Activated CD8-positive, alpha-beta memory T cell treated with anti-CD3 and anti-CD28 coated beads, Interleukin-2, amount 10 ng/mL, durations not matched to agents 7 days and 5 days (primary cell): Measurements from ENCODE around the gene FLYWCH2. TPM values are rescaled to one million over a fixed set of nuclear protein-coding genes. Genes with fewer than 3 reads are reported as not detected.
"Not testable (repeated sequence)": the region's sequence is repeated elsewhere in the genome, so short reads cannot be mapped to it uniquely, and the experiment has no call there.

Experiments used
- ATAC-seq: fragments of 150-1000 bp; cut with Tn5 transposase; one replicate; pipeline ENCODE4 v1.10.0; 2021; ENCODE audit warnings: moderate library complexity
- CTCF ChIA-PET: fragments of 350-600 bp; sonication (Branson Sonifier 250); formaldehyde crosslinking; loops from one replicate; lab custom pipeline; 2021; ENCODE audit warnings: antibody characterized with exemption; lab: Charles Lee
- DNase-seq: peaks from one replicate; pipeline ENCODE4 v3.0.0-alpha.2; 2020
- H3K27ac Mint-ChIP-seq: one replicate; pipeline ENCODE4 v1.8.0; 2021; ENCODE audit warnings: mild to moderate bottlenecking, mixed read lengths
- H3K27me3 Mint-ChIP-seq: one replicate; pipeline ENCODE4 v1.8.0; 2021; ENCODE audit warnings: mixed read lengths
- H3K36me3 Mint-ChIP-seq: one replicate; pipeline ENCODE4 v1.8.0; 2021; ENCODE audit warnings: mild to moderate bottlenecking, mixed read lengths
- H3K4me1 Mint-ChIP-seq: one replicate; pipeline ENCODE4 v1.8.0; 2021; ENCODE audit warnings: mixed read lengths
- H3K4me3 Mint-ChIP-seq: one replicate; pipeline ENCODE4 v1.8.0; 2021; ENCODE audit warnings: mild to moderate bottlenecking, moderate library complexity, mixed read lengths
- H3K9me3 Mint-ChIP-seq: one replicate; pipeline ENCODE4 v1.8.0; 2022; ENCODE audit warnings: low read depth, mixed read lengths
- total RNA-seq, 2 experiments: library from RNA; stranded (reverse); gene quantifications; one replicate each; pipeline ENCODE4 v1.2.3, GENCODE V29; 2021

Gene FLYWCH2
- total RNA-seq, 2 experiments from 2014 or later = 19.6 to 19.7 TPM

GRCh38 chr16:2902337-2903130 is 19.5 kb downstream of the FLYWCH2 start:
- no peak overlapping the region for H3K4me3 Mint-ChIP-seq
- no peak for ATAC-seq
- no peak overlapping the region for H3K27ac Mint-ChIP-seq
- H3K4me1 Mint-ChIP-seq = peaks cover 21% of the 10 kb centered on the region
- CTCF ChIA-PET = interaction anchor here (0.7 to 1.9 kb wide), 7 partner anchors 9 to 64 kb away, joined by 3 to 10 read pairs (median 4); partner anchors contain the start of genes FLYWCH1 and FLYWCH2
- H3K9me3 Mint-ChIP-seq = no peaks in the 10 kb centered on the region
- no peak for DNase-seq
- no peaks in the 10 kb centered on the region for H3K27me3 Mint-ChIP-seq
- H3K36me3 Mint-ChIP-seq = no peaks in the 10 kb centered on the region

GRCh38 chr16:2904100-2904921 is 21.3 kb downstream of the FLYWCH2 start:
- DNase-seq (peak; percentile 88), ATAC-seq (peak; percentile 58)
- H3K4me1 Mint-ChIP-seq = peaks cover 22% of the 10 kb centered on the region
- H3K27me3 Mint-ChIP-seq = no peaks in the 10 kb centered on the region
- CTCF ChIA-PET = interaction anchor here (1.0 to 1.9 kb wide), 4 partner anchors 16 to 65 kb away, joined by 3 to 10 read pairs (median 4); partner anchors contain the start of gene FLYWCH2
- H3K4me3 Mint-ChIP-seq = peak overlapping the region; percentile 94
- no peaks in the 10 kb centered on the region for H3K36me3 Mint-ChIP-seq
- peak overlapping the region; percentile 91 for H3K27ac Mint-ChIP-seq
- no peaks in the 10 kb centered on the region for H3K9me3 Mint-ChIP-seq

GRCh38 chr16:2904922-2905240 is 21.9 kb downstream of the FLYWCH2 start:
- Mint-ChIP-seq H3K27ac (peak overlapping the region; percentile 91), H3K4me3 (peak overlapping the region; percentile 94), H3K27me3 (no peaks in the 10 kb centered on the region), H3K4me1 (peaks cover 22% of the 10 kb centered on the region), H3K36me3 (no peaks in the 10 kb centered on the region), H3K9me3 (no peaks in the 10 kb centered on the region)
- CTCF ChIA-PET = interaction anchor here (1.1 to 4.0 kb wide), 3 partner anchors 30 to 37 kb away, joined by 3 to 18 read pairs (median 4); no protein-coding TSS in a partner anchor
- ATAC-seq = no peak
- DNase-seq = no peak

- H3K27ac Mint-ChIP-seq = peak overlapping the region; percentile 91
- peak; percentile 99 for DNase-seq
- H3K27me3 Mint-ChIP-seq = peaks cover 2% of the 10 kb centered on the region
- H3K4me1 Mint-ChIP-seq = peaks cover 22% of the 10 kb centered on the region
- CTCF ChIA-PET = interaction anchor here (0.7 to 4.0 kb wide), 11 partner anchors 12 to 67 kb away, joined by 3 to 26 read pairs (median 5); partner anchors contain the start of gene FLYWCH2
- peak; percentile 81 for ATAC-seq
- no peaks in the 10 kb centered on the region for H3K36me3 Mint-ChIP-seq
- no peaks in the 10 kb centered on the region for H3K9me3 Mint-ChIP-seq
- H3K4me3 Mint-ChIP-seq = peak overlapping the region; percentile 94
Measured at GRCh38 chr16:2905241-2905987, 22.4 kb downstream of the FLYWCH2 start.

GRCh38 chr16:2905988-2906387 is 23.0 kb downstream of the FLYWCH2 start:
- CTCF ChIA-PET = interaction anchor here (0.7 to 4.0 kb wide), 11 partner anchors 12 to 67 kb away, joined by 3 to 26 read pairs (median 5); partner anchors contain the start of gene FLYWCH2
- DNase-seq (no peak), ATAC-seq (no peak)
- H3K4me3 Mint-ChIP-seq = peak overlapping the region; percentile 94
- peaks cover 22% of the 10 kb centered on the region for H3K4me1 Mint-ChIP-seq
- peaks cover 5% of the 10 kb centered on the region for H3K27me3 Mint-ChIP-seq
- no peaks in the 10 kb centered on the region for H3K9me3 Mint-ChIP-seq
- no peaks in the 10 kb centered on the region for H3K36me3 Mint-ChIP-seq
- peak overlapping the region; percentile 50 for H3K27ac Mint-ChIP-seq

GRCh38 chr16:2907084-2907753 is 24.2 kb downstream of the FLYWCH2 start:
- peaks cover 25% of the 10 kb centered on the region for H3K4me1 Mint-ChIP-seq
- DNase-seq = peak; percentile 71
- H3K9me3 Mint-ChIP-seq, H3K27me3 Mint-ChIP-seq, H3K27ac Mint-ChIP-seq, H3K4me3 Mint-ChIP-seq, H3K36me3 Mint-ChIP-seq, ATAC-seq: not testable (repeated sequence)
- CTCF ChIA-PET = interaction anchor here (1.1 to 4.0 kb wide), 10 partner anchors 13 to 68 kb away, joined by 3 to 26 read pairs (median 8); partner anchors contain the start of gene FLYWCH2

GRCh38 chr16:2910441-2910969 is 27.5 kb downstream of the FLYWCH2 start:
- Mint-ChIP-seq H3K27me3 (peaks cover 9% of the 10 kb centered on the region), H3K4me3 (no peak overlapping the region), H3K9me3 (no peaks in the 10 kb centered on the region), H3K4me1 (peaks cover 37% of the 10 kb centered on the region), H3K36me3 (peaks cover 8% of the 10 kb centered on the region), H3K27ac (no peak overlapping the region)
- ATAC-seq = no peak
- DNase-seq = no peak
- CTCF ChIA-PET = interaction anchor here (1.0 to 3.6 kb wide), 9 partner anchors 10 to 42 kb away, joined by 3 to 32 read pairs (median 4); partner anchors contain the start of gene FLYWCH2

GRCh38 chr16:2911638-2912329 is 28.8 kb downstream of the FLYWCH2 start, which contains the start of gene FLYWCH1:
FLYWCH1 (plus strand) TSS chr16:2911931; CDS start chr16:2929686, 17,755 bp downstream.
- CTCF ChIA-PET = interaction anchor here (0.6 to 3.6 kb wide), 20 partner anchors 9 to 968 kb away, joined by 3 to 32 read pairs (median 4); partner anchors contain the start of genes FLYWCH2, MSRB1 and SRRM2
- Mint-ChIP-seq H3K27ac (peak within 1 kb of the TSS; percentile 74), H3K27me3 (peaks cover 9% of the 10 kb centered on the region), H3K4me1 (peaks cover 33% of the 10 kb centered on the region), H3K36me3 (peaks cover 9% of the 10 kb centered on the region), H3K4me3 (peak within 1 kb of the TSS; percentile 87), H3K9me3 (no peaks in the 10 kb centered on the region)
- DNase-seq = peak; percentile 99
- ATAC-seq = peak; percentile 95

- Mint-ChIP-seq H3K36me3 (peaks cover 9% of the 10 kb centered on the region), H3K4me3 (peak overlapping the region; percentile 87), H3K9me3 (no peaks in the 10 kb centered on the region), H3K27ac (peak overlapping the region; percentile 74), H3K27me3 (peaks cover 9% of the 10 kb centered on the region), H3K4me1 (peaks cover 30% of the 10 kb centered on the region)
- CTCF ChIA-PET = interaction anchor here (0.8 to 3.6 kb wide), 15 partner anchors 8 to 969 kb away, joined by 3 to 32 read pairs (median 5); partner anchors contain the start of genes FLYWCH2, KREMEN2 and MSRB1
- DNase-seq (peak; percentile 61), ATAC-seq (peak; percentile 48)
Measured at GRCh38 chr16:2912330-2913199, 29.6 kb downstream of the FLYWCH2 start.

- Mint-ChIP-seq H3K4me3 (no peak overlapping the region), H3K36me3 (peaks cover 9% of the 10 kb centered on the region), H3K4me1 (peaks cover 30% of the 10 kb centered on the region), H3K27me3 (peaks cover 9% of the 10 kb centered on the region), H3K9me3 (no peaks in the 10 kb centered on the region), H3K27ac (no peak overlapping the region)
- ATAC-seq (no peak), DNase-seq (no peak)
- CTCF ChIA-PET = interaction anchor here (1.0 to 5.5 kb wide), 6 partner anchors 13 to 53 kb away, joined by 3 to 27 read pairs (median 12); partner anchors contain the start of gene KREMEN2
Measured at GRCh38 chr16:2913603-2914002, 30.6 kb downstream of the FLYWCH2 start.
